Activated effector memory CD4-positive, alpha-beta T cell treated with Interleukin-2 at 50 U/mL for 16 hours (primary cell): Measurements from ENCODE around the gene CBLB.
"Not testable (repeated sequence)": the region's sequence is repeated elsewhere in the genome, so short reads cannot be mapped to it uniquely, and the experiment has no call there.

Source experiments
- DNase-seq: peaks from one replicate; pipeline ENCODE4 v3.0.0-alpha.2; 2020

The CBLB gene

GRCh38 chr3:105815331-105815730, 53.5 kb downstream of the CBLB start:
- not testable (repeated sequence) for DNase-seq

- DNase-seq, result no peak
These were observed 55.1 kb downstream of the CBLB start for GRCh38 chr3:105813710-105814109.

DNA sequence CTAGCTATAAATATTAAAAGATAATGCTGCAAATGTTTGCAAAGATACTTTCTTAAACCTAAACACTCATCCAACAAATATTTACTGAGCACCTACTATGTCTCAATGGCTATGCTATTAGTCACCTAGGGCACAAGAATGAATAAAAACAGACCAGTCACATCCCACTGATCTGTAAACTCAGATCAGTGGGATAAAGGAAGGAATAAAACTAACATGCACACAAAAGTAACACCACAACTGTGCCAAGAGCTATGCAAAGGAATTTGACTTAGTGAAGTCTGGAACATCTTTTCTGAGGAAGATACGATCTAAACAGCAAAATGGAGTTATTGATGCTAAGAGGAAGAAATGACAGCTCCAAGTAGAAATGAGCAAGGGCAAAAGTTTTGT, 56.6 kb downstream of the CBLB start:
- no peak for DNase-seq

DNA sequence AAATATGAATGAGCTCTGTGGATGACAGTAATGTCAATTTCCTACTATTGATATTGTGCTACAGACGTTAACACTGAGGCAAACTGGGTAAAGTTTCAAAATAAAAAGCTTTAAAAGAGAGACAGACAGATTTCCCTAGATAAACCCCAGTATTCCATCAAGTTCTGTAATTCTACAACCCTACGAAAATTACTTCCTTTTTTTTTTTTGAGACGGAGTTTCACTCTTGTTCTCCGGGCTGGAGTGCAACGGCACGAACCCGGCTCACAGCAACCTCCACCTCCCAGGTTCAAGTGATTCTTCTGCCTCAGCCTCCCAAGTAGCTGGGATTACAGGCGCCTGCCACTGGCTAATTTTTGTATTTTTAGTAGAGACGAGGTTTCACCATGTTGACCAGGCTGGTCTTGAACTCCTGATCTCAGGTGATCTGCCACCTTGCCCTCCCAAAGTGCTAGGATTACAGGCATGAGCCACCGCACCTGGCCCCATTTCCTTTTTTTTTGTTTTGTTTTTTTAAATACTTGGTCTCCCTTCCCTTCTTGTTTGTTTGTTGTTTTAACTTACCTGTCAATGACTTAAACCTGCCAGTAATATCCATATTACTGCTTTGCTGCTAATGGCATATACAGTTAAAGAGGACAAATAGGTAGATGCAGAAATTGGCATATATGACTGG, 57.2 kb downstream of the CBLB start:
- DNase-seq, result no peak

DNA sequence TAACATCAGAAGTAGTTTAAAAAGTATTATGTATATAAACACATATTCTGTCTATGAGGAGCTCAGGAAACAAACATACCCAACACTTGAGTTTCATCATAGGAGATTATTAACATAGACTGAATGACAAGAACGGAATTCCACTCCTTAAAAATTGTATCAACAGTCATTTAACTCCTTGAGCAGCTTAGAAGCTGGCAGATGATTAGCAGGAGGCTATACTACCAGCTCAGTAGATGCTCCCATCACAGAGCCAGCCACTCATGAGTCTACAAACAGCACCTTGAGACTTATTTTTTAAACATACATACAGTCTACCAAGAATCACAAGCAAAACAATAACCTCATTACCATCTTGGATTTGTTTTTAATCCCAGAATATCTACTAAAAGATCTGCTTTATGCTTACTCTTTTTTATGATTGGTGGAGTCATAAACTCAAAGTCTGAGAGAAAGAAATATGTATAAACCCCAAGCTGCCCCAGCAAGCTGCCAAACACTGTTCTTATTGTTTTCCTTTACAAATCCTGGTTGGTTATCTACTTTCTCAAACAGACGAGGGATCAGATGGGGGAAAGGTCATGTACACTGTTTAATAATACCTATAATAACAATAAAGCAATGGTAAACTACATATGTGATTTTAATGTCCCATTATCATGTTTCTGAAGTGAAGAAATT, 59.5 kb downstream of the CBLB start:
- no peak for DNase-seq

- DNase-seq, result no peak
These were observed 61.1 kb downstream of the CBLB start for GRCh38 chr3:105807701-105808100.

- no peak for DNase-seq
These were observed 61.7 kb downstream of the CBLB start for GRCh38 chr3:105807146-105807545.

GRCh38 chr3:105806359-105806758, 62.5 kb downstream of the CBLB start:
- DNase-seq, result no peak

DNA sequence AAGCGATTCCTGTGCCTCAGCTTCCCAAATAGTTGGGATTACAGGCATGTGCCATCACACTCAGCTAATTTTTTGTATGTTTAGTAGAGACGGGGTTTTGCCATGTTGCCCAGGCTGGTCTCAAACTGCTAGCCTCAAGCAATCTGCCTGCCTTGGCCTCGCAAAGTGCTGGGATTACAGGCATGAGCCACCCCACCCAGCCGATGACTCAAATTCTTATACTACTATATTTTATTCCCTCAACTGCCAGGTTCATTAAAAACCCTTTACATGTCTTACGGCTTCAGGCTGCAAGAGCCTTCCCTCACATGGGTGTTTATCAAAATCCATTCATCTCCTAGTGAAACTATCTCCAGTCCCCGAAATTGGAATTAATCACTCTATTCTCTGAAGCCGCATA, 63.4 kb downstream of the CBLB start:
- no peak for DNase-seq

GRCh38 chr3:105802118-105802706, 66.6 kb downstream of the CBLB start:
- DNase-seq, result no peak

GRCh38 chr3:105801397-105801796, 67.4 kb downstream of the CBLB start:
- DNase-seq, result no peak

- no peak for DNase-seq
These were observed 68.5 kb downstream of the CBLB start for GRCh38 chr3:105800320-105800719.

GRCh38 chr3:105799286-105799685, 69.5 kb downstream of the CBLB start:
- no peak for DNase-seq

DNA sequence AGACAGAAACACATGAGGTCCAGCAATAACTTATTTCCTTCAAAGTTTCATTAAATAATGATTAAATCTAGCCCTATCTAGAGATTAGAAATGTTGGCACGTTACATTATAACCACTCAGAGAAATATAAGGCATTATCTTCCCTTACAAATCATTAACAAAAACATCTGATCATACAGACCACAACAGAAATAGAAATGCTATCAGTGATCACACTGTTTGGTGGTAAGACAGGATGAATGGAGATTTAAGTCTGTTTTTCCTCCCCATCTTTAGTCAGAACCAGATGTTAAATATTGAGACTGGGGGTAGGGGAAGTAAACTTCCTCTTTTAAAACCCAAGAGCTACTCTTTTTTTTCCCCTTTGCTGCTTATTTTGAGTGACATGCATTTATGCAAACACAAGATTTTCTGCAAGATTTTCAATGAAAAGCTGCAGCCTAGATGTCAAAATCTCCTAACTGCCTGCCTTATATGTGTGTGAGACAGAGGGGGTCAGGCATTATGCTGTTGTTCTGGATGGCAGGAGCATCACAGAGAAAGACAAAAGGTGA, 70.4 kb downstream of the CBLB start:
- DNase-seq, result no peak

- DNase-seq, result no peak
These were observed 75.8 kb downstream of the CBLB start for GRCh38 chr3:105793040-105793439.

- DNase-seq, result no peak
These were observed 76.7 kb downstream of the CBLB start for GRCh38 chr3:105791919-105792786.

GRCh38 chr3:105791131-105791530, 77.7 kb downstream of the CBLB start:
- DNase-seq, result no peak

- DNase-seq, result no peak
These were observed 78.3 kb downstream of the CBLB start for GRCh38 chr3:105790534-105790933.

- DNase-seq, result no peak
These were observed 80.2 kb downstream of the CBLB start for GRCh38 chr3:105788593-105788992.

- DNase-seq, result no peak
These were observed 81.4 kb downstream of the CBLB start for GRCh38 chr3:105787453-105787852.

DNA sequence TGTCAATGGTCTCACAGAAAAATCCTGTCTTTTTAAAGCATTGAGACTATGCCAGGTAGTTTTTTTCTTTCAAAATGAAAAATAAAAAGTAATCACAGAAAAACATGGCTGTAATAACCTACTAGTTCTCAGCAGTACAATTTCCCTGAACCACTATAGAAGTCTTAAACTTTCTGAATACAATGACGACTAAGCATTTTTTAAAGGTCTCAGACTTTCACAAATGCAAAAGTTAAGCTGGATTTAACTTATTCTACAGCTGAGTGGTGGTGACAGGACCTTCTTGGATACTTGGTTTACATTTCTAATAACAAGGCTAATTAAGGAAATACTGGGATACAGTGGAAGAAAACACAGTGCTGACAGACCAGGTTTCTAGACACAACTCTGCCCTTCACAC, 81.8 kb downstream of the CBLB start:
- no peak for DNase-seq

DNA sequence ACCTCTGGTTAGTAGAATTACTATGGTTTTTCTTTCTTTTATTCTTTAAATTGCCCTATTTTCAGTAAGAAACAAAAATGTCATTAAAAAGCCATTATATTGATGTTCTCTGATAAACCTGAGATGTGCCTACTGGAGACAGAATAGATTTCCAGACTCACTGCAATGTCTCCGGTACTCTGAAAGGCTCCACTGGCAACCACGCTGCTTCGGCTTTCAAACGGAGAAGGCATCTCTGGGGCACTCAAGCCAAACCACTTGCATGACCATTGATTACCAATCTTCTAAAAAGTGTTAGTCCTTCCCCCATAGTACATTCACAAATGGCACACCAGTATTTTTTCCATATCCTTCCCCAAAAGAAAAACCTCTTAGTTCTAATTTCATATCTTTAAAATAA, 82.6 kb downstream of the CBLB start:
- no peak for DNase-seq

- no peak for DNase-seq
These were observed 83.0 kb downstream of the CBLB start for GRCh38 chr3:105785803-105786202.
